ENCODE data around the gene MAML2. TPM values are rescaled to one million over a fixed set of nuclear protein-coding genes. Genes with fewer than 3 reads are reported as not detected.
A peak's percentile ranks its signal among the peaks of the same experiment; 100 is the strongest.

Gene MAML2
- total RNA-seq, 3 donors from 2014 or later (not counting 1 experiment from before 2014, with no cell fraction given): 14.2 to 20.5 (median 16.1) TPM

DNA sequence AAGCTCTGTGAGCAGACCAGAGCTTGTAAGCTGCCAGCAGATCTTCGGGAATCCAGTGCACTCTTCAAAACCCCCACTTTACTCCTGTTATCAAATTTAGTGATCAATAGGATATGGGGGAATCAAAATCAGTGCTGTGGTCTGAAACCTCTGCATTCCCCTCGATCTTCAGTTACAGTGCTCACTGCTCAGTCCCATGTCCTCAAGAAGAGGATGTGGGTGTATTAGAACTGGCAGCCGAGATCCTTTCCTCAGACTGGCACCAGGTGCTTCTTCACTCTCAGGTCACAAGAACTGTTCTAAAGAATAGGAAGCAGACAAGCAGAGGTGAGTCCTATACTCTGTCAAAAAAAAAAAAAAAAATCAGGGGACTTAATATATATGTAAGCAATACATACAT is 15.3 kb upstream of the MAML2 start:
- peaks cover 13% of the 10 kb centered on the region for H3K36me3 Mint-ChIP-seq
- H3K4me1 Mint-ChIP-seq: peaks cover 6 to 11% of the 10 kb centered on the region in 2 donors
- peak overlapping the region in 1 of 2 donors; percentile 21 for H3K27ac Mint-ChIP-seq

GRCh38 chr11:96357794-96358193 is 14.8 kb upstream of the MAML2 start:
- no peaks in the 10 kb centered on the region for H3K27me3 Mint-ChIP-seq (ENCODE audit: low read depth in 2 of 2)
- H3K27me3 ChIP-seq (ENCODE audit: control insufficient read depth, insufficient read depth, low read length): no peaks in the 10 kb centered on the region
- no peak overlapping the region for H3K4me3 ChIP-seq (ENCODE audit: low read length)
- no peaks in the 10 kb centered on the region for H3K9me3 ChIP-seq (ENCODE audit: control insufficient read depth, insufficient read depth, low read length)
- no peak overlapping the region for H3K4me3 Mint-ChIP-seq
- H3K9me3 Mint-ChIP-seq: no peaks in the 10 kb centered on the region
- H3K4me1 Mint-ChIP-seq: peaks cover 6 to 11% of the 10 kb centered on the region in 2 donors
- 97% methylated on average over 1 of the region's 1 CpG for WGBS (ENCODE audit: insufficient coverage)
- intact Hi-C loops (cut with micrococcal nuclease): no loop called here
- DNase-seq (peak in 1 of 2 donors; percentile 29), ATAC-seq (peak in 2 of 3 donors; percentile 26 to 30)
- no peaks in the 10 kb centered on the region for H3K4me1 ChIP-seq (ENCODE audit: control insufficient read depth, insufficient read depth, low read length)
- no peak overlapping the region for H3K27ac ChIP-seq (ENCODE audit: low read length)
- H3K36me3 Mint-ChIP-seq: peaks cover 13% of the 10 kb centered on the region
- peaks cover 52% of the 10 kb centered on the region for H3K36me3 ChIP-seq (ENCODE audit: control insufficient read depth, insufficient read depth, low read length)
- H3K27ac Mint-ChIP-seq: no peak overlapping the region
- TF ChIP-seq CTCF (IDR thresholded peaks at IDR 0.05): no peak

More for the DNA sequence above, 15.3 kb upstream of the MAML2 start:
- no peak for DNase-seq
- no peaks in the 10 kb centered on the region for H3K4me1 ChIP-seq (ENCODE audit: control insufficient read depth, insufficient read depth, low read length)
- no peaks in the 10 kb centered on the region for H3K9me3 ChIP-seq (ENCODE audit: control insufficient read depth, insufficient read depth, low read length)
- ATAC-seq: no peak
- no peak for TF ChIP-seq CTCF (IDR thresholded peaks at IDR 0.05)
- Mint-ChIP-seq H3K9me3 (no peaks in the 10 kb centered on the region), H3K27me3 (ENCODE audit: low read depth in 2 of 2) (no peaks in the 10 kb centered on the region), H3K4me3 (no peak overlapping the region)
- WGBS (ENCODE audit: insufficient coverage): 89% methylated on average over 2 of the region's 3 CpGs
- H3K36me3 ChIP-seq (ENCODE audit: control insufficient read depth, insufficient read depth, low read length): peaks cover 49% of the 10 kb centered on the region
- no peak overlapping the region for H3K27ac ChIP-seq (ENCODE audit: low read length)
- no peak overlapping the region for H3K4me3 ChIP-seq (ENCODE audit: low read length)
- no peaks in the 10 kb centered on the region for H3K27me3 ChIP-seq (ENCODE audit: control insufficient read depth, insufficient read depth, low read length)
- intact Hi-C loops (cut with micrococcal nuclease): no loop called here

- WGBS (ENCODE audit: insufficient coverage): over 99% methylated on average over 4 of the region's 4 CpGs
- Histone ChIP-seq H3K4me3 (ENCODE audit: low read length) (no peak overlapping the region), H3K36me3 (ENCODE audit: control insufficient read depth, insufficient read depth, low read length) (peaks cover 55% of the 10 kb centered on the region), H3K4me1 (ENCODE audit: control insufficient read depth, insufficient read depth, low read length) (no peaks in the 10 kb centered on the region), H3K27me3 (ENCODE audit: control insufficient read depth, insufficient read depth, low read length) (no peaks in the 10 kb centered on the region), H3K9me3 (ENCODE audit: control insufficient read depth, insufficient read depth, low read length) (no peaks in the 10 kb centered on the region), H3K27ac (ENCODE audit: low read length) (no peak overlapping the region)
- H3K27me3 Mint-ChIP-seq (ENCODE audit: low read depth in 2 of 2): no peaks in the 10 kb centered on the region
- peaks cover 13% of the 10 kb centered on the region for H3K36me3 Mint-ChIP-seq
- H3K27ac Mint-ChIP-seq: no peak overlapping the region
- no peak for TF ChIP-seq CTCF (IDR thresholded peaks at IDR 0.05)
- H3K9me3 Mint-ChIP-seq: no peaks in the 10 kb centered on the region
- no peak overlapping the region for H3K4me3 Mint-ChIP-seq
- intact Hi-C loops (cut with micrococcal nuclease): no loop called here
- DNase-seq: no peak
- peaks cover 6 to 11% of the 10 kb centered on the region in 2 donors for H3K4me1 Mint-ChIP-seq
- ATAC-seq: no peak
Measured at GRCh38 chr11:96356848-96357247, 13.9 kb upstream of the MAML2 start.
